ENCODE results near the gene TNFAIP6. TPM values are rescaled to one million over a fixed set of nuclear protein-coding genes. Genes with fewer than 3 reads are reported as not detected.

Gene TNFAIP6
- total and polyA plus RNA-seq, 2 donors from 2014 or later, result 0.28 to 2.5 TPM

- FAIRE-seq, result no peak
- H3K27me3 ChIP-seq (ENCODE audit: control insufficient read depth, insufficient read depth, low read length), result no peaks in the 10 kb centered on the region
- TF ChIP-seq CTCF (IDR thresholded peaks at IDR 0.05; ENCODE audit: borderline replicate concordance, extremely low read depth, insufficient read depth), result no peak
Measured at GRCh38 chr2:151367571-151367970, 10.2 kb downstream of the TNFAIP6 start.

GRCh38 chr2:151374436-151374835 is 17.0 kb downstream of the TNFAIP6 start:
- Histone ChIP-seq H3K9me3 (ENCODE audit: control insufficient read depth in 2 of 3, insufficient read depth in 1 of 3, low read length in 3 of 3) (no peaks in the 10 kb centered on the region), H3K27ac (ENCODE audit: low read depth in 2 of 2, low read length in 2 of 2) (no peak overlapping the region), H3K4me3 (ENCODE audit: low read length in 3 of 3) (no peak overlapping the region), H3K27me3 (ENCODE audit: control insufficient read depth, insufficient read depth, low read length) (no peaks in the 10 kb centered on the region), H3K36me3 (ENCODE audit: control insufficient read depth in 2 of 3, insufficient read depth in 3 of 3, low read length in 3 of 3) (no peaks in the 10 kb centered on the region), H3K9ac (ENCODE audit: low read length in 3 of 3) (no peak overlapping the region), H3K4me1 (ENCODE audit: control insufficient read depth in 2 of 3, insufficient read depth in 2 of 3, low read depth in 1 of 3, low read length in 3 of 3) (no peaks in the 10 kb centered on the region)
- TF ChIP-seq CTCF (IDR thresholded peaks at IDR 0.05; ENCODE audit: borderline replicate concordance, extremely low read depth, insufficient read depth), result no peak
- DNase-seq (peak in 2 of 5 donors; percentile 48 to 86), FAIRE-seq (peak; percentile 82)
- intact Hi-C loops (cut with DNase I), result no loop called here

More at GRCh38 chr2:151367571-151367970, 10.2 kb downstream of the TNFAIP6 start:
- intact Hi-C loops (cut with DNase I), result no loop called here
- Histone ChIP-seq H3K36me3 (ENCODE audit: control insufficient read depth in 2 of 3, insufficient read depth in 3 of 3, low read length in 3 of 3) (no peaks in the 10 kb centered on the region), H3K4me3 (ENCODE audit: low read length in 3 of 3) (no peak overlapping the region), H3K4me1 (ENCODE audit: control insufficient read depth in 2 of 3, insufficient read depth in 2 of 3, low read depth in 1 of 3, low read length in 3 of 3) (no peaks in the 10 kb centered on the region), H3K9me3 (ENCODE audit: control insufficient read depth in 2 of 3, insufficient read depth in 1 of 3, low read length in 3 of 3) (no peaks in the 10 kb centered on the region), H3K9ac (ENCODE audit: low read length in 3 of 3) (no peak overlapping the region), H3K27ac (ENCODE audit: low read depth in 2 of 2, low read length in 2 of 2) (no peak overlapping the region)
- no peak for DNase-seq

GRCh38 chr2:151379169-151379568 is 21.8 kb downstream of the TNFAIP6 start:
- intact Hi-C loops (cut with DNase I), result no loop called here
- no peak for FAIRE-seq
- no peaks in the 10 kb centered on the region for H3K9me3 ChIP-seq (ENCODE audit: control insufficient read depth in 2 of 3, insufficient read depth in 1 of 3, low read length in 3 of 3)
- no peak overlapping the region for H3K27ac ChIP-seq (ENCODE audit: low read depth in 2 of 2, low read length in 2 of 2)
- H3K4me1 ChIP-seq (ENCODE audit: control insufficient read depth in 2 of 3, insufficient read depth in 2 of 3, low read depth in 1 of 3, low read length in 3 of 3), result no peaks in the 10 kb centered on the region
- H3K9ac ChIP-seq (ENCODE audit: low read length in 3 of 3), result no peak overlapping the region
- no peaks in the 10 kb centered on the region for H3K27me3 ChIP-seq (ENCODE audit: control insufficient read depth, insufficient read depth, low read length)
- no peak for DNase-seq
- TF ChIP-seq CTCF (IDR thresholded peaks at IDR 0.05; ENCODE audit: borderline replicate concordance, extremely low read depth, insufficient read depth), result no peak
- H3K36me3 ChIP-seq (ENCODE audit: control insufficient read depth in 2 of 3, insufficient read depth in 3 of 3, low read length in 3 of 3), result no peaks in the 10 kb centered on the region
- no peak overlapping the region for H3K4me3 ChIP-seq (ENCODE audit: low read length in 3 of 3)

GRCh38 chr2:151380580-151381235 is 23.3 kb downstream of the TNFAIP6 start:
- Histone ChIP-seq H3K27ac (ENCODE audit: low read depth in 2 of 2, low read length in 2 of 2) (no peak overlapping the region), H3K27me3 (ENCODE audit: control insufficient read depth, insufficient read depth, low read length) (no peaks in the 10 kb centered on the region), H3K9ac (ENCODE audit: low read length in 3 of 3) (no peak overlapping the region), H3K9me3 (ENCODE audit: control insufficient read depth in 2 of 3, insufficient read depth in 1 of 3, low read length in 3 of 3) (no peaks in the 10 kb centered on the region), H3K4me1 (ENCODE audit: control insufficient read depth in 2 of 3, insufficient read depth in 2 of 3, low read depth in 1 of 3, low read length in 3 of 3) (no peaks in the 10 kb centered on the region), H3K4me3 (ENCODE audit: low read length in 3 of 3) (no peak overlapping the region), H3K36me3 (ENCODE audit: control insufficient read depth in 2 of 3, insufficient read depth in 3 of 3, low read length in 3 of 3) (no peaks in the 10 kb centered on the region)
- FAIRE-seq (no peak), DNase-seq (no peak)
- intact Hi-C loops (cut with DNase I), result no loop called here
- TF ChIP-seq CTCF (IDR thresholded peaks at IDR 0.05; ENCODE audit: borderline replicate concordance, extremely low read depth, insufficient read depth), result no peak

Data from kidney (tissue), 14 donors.